Panc1 (cell line): ENCODE data around the gene LTBP2. TPM values are rescaled to one million over a fixed set of nuclear protein-coding genes. Genes with fewer than 3 reads are reported as not detected.

Experiments used
- ATAC-seq: fragments of 200-7000 bp; cut with Tn5 transposase; 2 replicates; pipeline ENCODE4 v1.9.1; 2020; ENCODE audit warnings: mild to moderate bottlenecking, moderate library complexity
- BruUV-seq: library from RNA; stranded (reverse); fragments of 400-500 nt; replicated peaks from 2 replicates; lab custom pipeline; 2021; lab: Mats Ljungman, UMichigan
- CTCF ChIA-PET: fragments of 300-600 bp; sonication (Branson Sonifier 250); formaldehyde crosslinking; loops from one replicate; lab custom pipeline; 2022; ENCODE audit warnings: antibody characterized with exemption; lab: Charles Lee
- POLR2A ChIA-PET: fragments of 300-600 bp; sonication (Branson Sonifier 250); formaldehyde crosslinking; loops from one replicate; lab custom pipeline; 2022; ENCODE audit warnings: antibody characterized with exemption; lab: Charles Lee
- DNase-seq: peaks from one replicate; pipeline ENCODE4 v3.0.0-alpha.2; 2010; ENCODE audit warnings: low read depth, low spot score
- H3K27ac ChIP-seq: 2 replicates; pipeline ENCODE4 v1.5.1; 2011; ENCODE audit warnings: mild to moderate bottlenecking, low read length, inconsistent platforms
- H3K27me3 ChIP-seq: fragments of 200-500 bp; sonication (Bioruptor generic); 2 replicates; pipeline ENCODE4 v1.6.0; 2014; ENCODE audit warnings: low read length, inconsistent platforms; ENCODE audit not compliant: control insufficient read depth, insufficient read depth
- H3K36me3 ChIP-seq: fragments of 200-500 bp; sonication (Bioruptor generic); 2 replicates; pipeline ENCODE4 v1.5.1; 2014; ENCODE audit warnings: inconsistent platforms, mild to moderate bottlenecking, low read length, moderate library complexity; ENCODE audit not compliant: control insufficient read depth, insufficient read depth
- H3K4me1 ChIP-seq: 2 replicates; pipeline ENCODE4 v1.5.1; 2011; ENCODE audit warnings: inconsistent platforms, mild to moderate bottlenecking, low read length, moderate library complexity; ENCODE audit not compliant: control insufficient read depth, insufficient read depth
- H3K4me3 ChIP-seq, 2 experiments: 2 replicates each; pipeline ENCODE4 v1.5.1; 2011 to 2012; ENCODE audit warnings: low read depth in 2 of 2, low read length in 2 of 2, mild to moderate bottlenecking in 2 of 2, inconsistent platforms in 1 of 2, moderate library complexity in 1 of 2
- H3K9me3 ChIP-seq: fragments of 200-500 bp; sonication (Bioruptor generic); 2 replicates; pipeline ENCODE4 v1.5.1; 2014; ENCODE audit warnings: low read depth, mild to moderate bottlenecking, inconsistent platforms, low read length, moderate library complexity; ENCODE audit not compliant: control insufficient read depth, insufficient read depth
- POLR2AphosphoS5 ChIP-seq: IDR thresholded peaks from 2 replicates; pipeline ENCODE4 v1.6.1; 2012; ENCODE audit warnings: mild to moderate bottlenecking, low read depth, low read length, moderate library complexity
- SIN3A ChIP-seq: IDR thresholded peaks from 2 replicates; pipeline ENCODE4 v1.6.1; 2012; ENCODE audit warnings: low read depth, mild to moderate bottlenecking, low read length, moderate library complexity, borderline replicate concordance; ENCODE audit not compliant: insufficient read depth
- TCF7L2 ChIP-seq: IDR thresholded peaks from 2 replicates; pipeline ENCODE4 v1.6.1; 2011; ENCODE audit warnings: mild to moderate bottlenecking, low read depth, low read length, inconsistent platforms
- in situ Hi-C: cut with HindIII; loops from 2 replicates; pipeline ENCODE4 v1.10.0; 2016; ENCODE audit warnings: low sequenced_read_pairs, low pct_unique_long_range_greater_than_20kb
- intact Hi-C: fragments of 100-400 bp; cut with micrococcal nuclease; formaldehyde crosslinking; loops from one replicate; pipeline ENCODE4 v1.10.0; 2022; ENCODE audit not compliant: unreplicated experiment
- total RNA-seq: library from RNA; stranded (reverse); gene quantifications from one replicate; pipeline ENCODE4 v1.2.1, GENCODE V29; 2021; ENCODE audit not compliant: unreplicated experiment
- TF ChIP-seq, protein P1 (sequence below): fragments of 450-650 bp; IDR thresholded peaks from 2 replicates; pipeline ENCODE4 v1.5.1; 2017; ENCODE audit warnings: mild to moderate bottlenecking
- TF ChIP-seq, protein P2 (sequence below), 2 experiments: IDR thresholded peaks; 2 replicates each; pipeline ENCODE4 v1.6.1; 2011 to 2012; ENCODE audit warnings: low read depth in 2 of 2, control low read depth in 1 of 2, low read length in 1 of 2, mild to moderate bottlenecking in 1 of 2, moderate library complexity in 1 of 2; ENCODE audit not compliant: insufficient read depth in 1 of 2

The LTBP2 gene
- total RNA-seq, 1 experiment from 2014 or later = 69.8 TPM

DNA sequence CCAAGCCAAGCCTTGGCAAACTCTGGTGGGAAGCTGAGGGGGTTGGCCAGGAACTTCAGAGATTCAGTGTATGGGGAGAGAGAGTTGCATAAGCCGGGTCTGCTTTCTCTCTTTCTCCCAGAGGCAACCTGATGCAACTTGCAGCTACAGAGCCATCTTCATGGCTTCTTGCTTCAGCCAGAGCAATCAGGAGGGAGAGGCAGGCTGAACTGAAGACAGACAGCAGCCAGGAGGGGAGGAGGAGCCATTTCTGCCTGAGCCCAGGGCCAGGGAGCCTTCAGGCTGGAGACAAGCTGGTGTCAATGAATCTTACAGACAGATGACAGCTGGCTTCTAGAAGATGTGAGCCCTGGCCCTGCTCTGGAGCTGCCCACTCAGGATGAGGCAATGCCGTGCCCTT lies 137.7 kb downstream of the LTBP2 start:
- no peak for ATAC-seq
- BruUV-seq = no TSS peak
- Histone ChIP-seq H3K36me3 (no peaks in the 10 kb centered on the region), H3K27ac (no peak overlapping the region), H3K27me3 (no peaks in the 10 kb centered on the region), H3K4me3 (no peak overlapping the region), H3K4me1 (no peaks in the 10 kb centered on the region), H3K9me3 (no peaks in the 10 kb centered on the region)
- no peak for DNase-seq
- CTCF ChIA-PET = no interaction called here
- intact Hi-C loops = no loop called here
- no peak for TF ChIP-seq SIN3A
- TF ChIP-seq, protein P1, sequence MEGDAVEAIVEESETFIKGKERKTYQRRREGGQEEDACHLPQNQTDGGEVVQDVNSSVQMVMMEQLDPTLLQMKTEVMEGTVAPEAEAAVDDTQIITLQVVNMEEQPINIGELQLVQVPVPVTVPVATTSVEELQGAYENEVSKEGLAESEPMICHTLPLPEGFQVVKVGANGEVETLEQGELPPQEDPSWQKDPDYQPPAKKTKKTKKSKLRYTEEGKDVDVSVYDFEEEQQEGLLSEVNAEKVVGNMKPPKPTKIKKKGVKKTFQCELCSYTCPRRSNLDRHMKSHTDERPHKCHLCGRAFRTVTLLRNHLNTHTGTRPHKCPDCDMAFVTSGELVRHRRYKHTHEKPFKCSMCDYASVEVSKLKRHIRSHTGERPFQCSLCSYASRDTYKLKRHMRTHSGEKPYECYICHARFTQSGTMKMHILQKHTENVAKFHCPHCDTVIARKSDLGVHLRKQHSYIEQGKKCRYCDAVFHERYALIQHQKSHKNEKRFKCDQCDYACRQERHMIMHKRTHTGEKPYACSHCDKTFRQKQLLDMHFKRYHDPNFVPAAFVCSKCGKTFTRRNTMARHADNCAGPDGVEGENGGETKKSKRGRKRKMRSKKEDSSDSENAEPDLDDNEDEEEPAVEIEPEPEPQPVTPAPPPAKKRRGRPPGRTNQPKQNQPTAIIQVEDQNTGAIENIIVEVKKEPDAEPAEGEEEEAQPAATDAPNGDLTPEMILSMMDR = no peak
- TF ChIP-seq TCF7L2 = no peak
- no peak for TF ChIP-seq POLR2AphosphoS5
- TF ChIP-seq, protein P2, sequence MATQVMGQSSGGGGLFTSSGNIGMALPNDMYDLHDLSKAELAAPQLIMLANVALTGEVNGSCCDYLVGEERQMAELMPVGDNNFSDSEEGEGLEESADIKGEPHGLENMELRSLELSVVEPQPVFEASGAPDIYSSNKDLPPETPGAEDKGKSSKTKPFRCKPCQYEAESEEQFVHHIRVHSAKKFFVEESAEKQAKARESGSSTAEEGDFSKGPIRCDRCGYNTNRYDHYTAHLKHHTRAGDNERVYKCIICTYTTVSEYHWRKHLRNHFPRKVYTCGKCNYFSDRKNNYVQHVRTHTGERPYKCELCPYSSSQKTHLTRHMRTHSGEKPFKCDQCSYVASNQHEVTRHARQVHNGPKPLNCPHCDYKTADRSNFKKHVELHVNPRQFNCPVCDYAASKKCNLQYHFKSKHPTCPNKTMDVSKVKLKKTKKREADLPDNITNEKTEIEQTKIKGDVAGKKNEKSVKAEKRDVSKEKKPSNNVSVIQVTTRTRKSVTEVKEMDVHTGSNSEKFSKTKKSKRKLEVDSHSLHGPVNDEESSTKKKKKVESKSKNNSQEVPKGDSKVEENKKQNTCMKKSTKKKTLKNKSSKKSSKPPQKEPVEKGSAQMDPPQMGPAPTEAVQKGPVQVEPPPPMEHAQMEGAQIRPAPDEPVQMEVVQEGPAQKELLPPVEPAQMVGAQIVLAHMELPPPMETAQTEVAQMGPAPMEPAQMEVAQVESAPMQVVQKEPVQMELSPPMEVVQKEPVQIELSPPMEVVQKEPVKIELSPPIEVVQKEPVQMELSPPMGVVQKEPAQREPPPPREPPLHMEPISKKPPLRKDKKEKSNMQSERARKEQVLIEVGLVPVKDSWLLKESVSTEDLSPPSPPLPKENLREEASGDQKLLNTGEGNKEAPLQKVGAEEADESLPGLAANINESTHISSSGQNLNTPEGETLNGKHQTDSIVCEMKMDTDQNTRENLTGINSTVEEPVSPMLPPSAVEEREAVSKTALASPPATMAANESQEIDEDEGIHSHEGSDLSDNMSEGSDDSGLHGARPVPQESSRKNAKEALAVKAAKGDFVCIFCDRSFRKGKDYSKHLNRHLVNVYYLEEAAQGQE (IDR thresholded peaks at IDR 0.05; ENCODE audit: insufficient read depth in 1 of 2, low read depth in 2 of 2, low read length in 1 of 2) = no peak
- POLR2A ChIA-PET = no interaction called here
- in situ Hi-C loops = no loop called here

DNA sequence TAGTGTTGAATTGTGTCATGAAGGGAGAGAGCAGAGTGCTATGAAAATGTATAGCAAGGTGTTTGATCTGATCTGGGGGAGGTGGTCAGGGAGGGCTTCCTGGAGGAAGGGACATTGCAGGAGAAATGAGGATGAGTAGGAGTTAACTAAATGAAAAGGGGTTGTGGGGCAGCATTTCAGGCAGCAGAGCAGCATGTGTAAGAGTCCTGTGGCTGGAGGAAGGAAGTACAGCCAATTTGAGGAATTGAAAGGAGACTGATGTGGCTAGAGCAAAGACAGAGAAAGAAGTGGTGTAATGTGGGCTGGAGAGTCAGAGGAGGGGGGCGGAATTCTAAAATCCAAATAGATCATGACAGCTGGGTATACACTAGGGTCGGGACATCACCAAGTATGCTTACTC lies 139.4 kb downstream of the LTBP2 start:
- H3K9me3 ChIP-seq = no peaks in the 10 kb centered on the region
- POLR2A ChIA-PET = no interaction called here
- H3K27ac ChIP-seq = no peak overlapping the region
- TF ChIP-seq, protein P1 = no peak
- TF ChIP-seq, protein P2 (IDR thresholded peaks at IDR 0.05; ENCODE audit: insufficient read depth in 1 of 2, low read depth in 2 of 2, low read length in 1 of 2) = no peak
- TF ChIP-seq SIN3A (no peak), TCF7L2 (no peak), POLR2AphosphoS5 (no peak)
- in situ Hi-C loops (no loop called here), intact Hi-C loops (no loop called here)
- CTCF ChIA-PET = no interaction called here
- DNase-seq = no peak
- no TSS peak for BruUV-seq
- H3K4me1 ChIP-seq = no peaks in the 10 kb centered on the region
- no peak overlapping the region for H3K4me3 ChIP-seq
- no peak for ATAC-seq
- no peaks in the 10 kb centered on the region for H3K27me3 ChIP-seq
- H3K36me3 ChIP-seq = no peaks in the 10 kb centered on the region
